IMR-90 (cell line): ENCODE data around the gene TNFRSF21. TPM values are rescaled to one million over a fixed set of nuclear protein-coding genes. Genes with fewer than 3 reads are reported as not detected.

Experiments used
- ATAC-seq: fragments of 200-7000 bp; cut with Tn5 transposase; 2 replicates; pipeline ENCODE4 v1.9.1; 2020; ENCODE audit warnings: low read depth, mild to moderate bottlenecking, moderate library complexity
- BruUV-seq: library from RNA; stranded (reverse); fragments of 400-500 nt; replicated peaks from 2 replicates; lab custom pipeline; 2021; lab: Mats Ljungman, UMichigan
- CTCF ChIA-PET: fragments of 300-600 bp; formaldehyde crosslinking; extraction: SDS; loops from one replicate; lab custom pipeline; 2021; ENCODE audit warnings: antibody characterized with exemption; lab: Yijun Ruan, JAX
- POLR2A ChIA-PET: fragments of 300-600 bp; sonication (Branson Sonifier 250); formaldehyde crosslinking; loops from one replicate; lab custom pipeline; 2022; ENCODE audit warnings: antibody characterized with exemption; ENCODE audit not compliant: unreplicated experiment; lab: Charles Lee
- DNase-seq: peaks from one replicate; pipeline ENCODE4 v3.0.0; 2013
- H2AFZ ChIP-seq: replicated peaks from 2 replicates; pipeline ENCODE3; 2013; ENCODE audit warnings: low read length, mild to moderate bottlenecking; ENCODE audit not compliant: poor library complexity
- H2AK5ac ChIP-seq: 2 replicates; pipeline ENCODE4 v1.6.1; 2013; ENCODE audit warnings: low read depth, low read length, inconsistent platforms
- H2AK9ac ChIP-seq: replicated peaks from 2 replicates; pipeline ENCODE3; 2013; ENCODE audit warnings: mild to moderate bottlenecking, low read depth, low read length, moderate library complexity; ENCODE audit not compliant: poor library complexity
- H2BK120ac ChIP-seq: 2 replicates; pipeline ENCODE4 v1.6.1; 2013; ENCODE audit warnings: low read depth, low read length, inconsistent platforms
- H2BK15ac ChIP-seq: 3 replicates; pipeline ENCODE4 v1.6.1; 2013; ENCODE audit warnings: low read depth, low read length, inconsistent platforms
- H2BK20ac ChIP-seq: 2 replicates; pipeline ENCODE4 v1.6.1; 2013; ENCODE audit warnings: low read depth, mild to moderate bottlenecking, inconsistent platforms, low read length, moderate library complexity
- H2BK5ac ChIP-seq: 2 replicates; pipeline ENCODE4 v1.6.1; 2013; ENCODE audit warnings: mild to moderate bottlenecking, low read depth, low read length, inconsistent platforms; ENCODE audit not compliant: poor library complexity, severe bottlenecking
- H3K14ac ChIP-seq: replicated peaks from 2 replicates; pipeline ENCODE4 v1.6.1; 2013; ENCODE audit warnings: low read depth, low read length, inconsistent platforms
- H3K18ac ChIP-seq: 2 replicates; pipeline ENCODE4 v1.6.1; 2013; ENCODE audit warnings: low read depth, low read length, control low read depth
- H3K23ac ChIP-seq: 2 replicates; pipeline ENCODE4 v1.6.1; 2013; ENCODE audit warnings: low read depth, low read length, inconsistent platforms
- H3K27ac ChIP-seq: 2 replicates; pipeline ENCODE4 v1.5.1; 2013; ENCODE audit warnings: mild to moderate bottlenecking, control low read depth, low read length; ENCODE audit not compliant: insufficient read depth
- H3K27me3 ChIP-seq: 2 replicates; pipeline ENCODE4 v1.6.1; 2013; ENCODE audit warnings: low read length; ENCODE audit not compliant: control insufficient read depth, insufficient read depth
- H3K36me3 ChIP-seq: 2 replicates; pipeline ENCODE4 v1.6.1; 2013; ENCODE audit warnings: low read length, mixed read lengths; ENCODE audit not compliant: control insufficient read depth, insufficient read depth
- H3K4ac ChIP-seq: 2 replicates; pipeline ENCODE4 v1.6.1; 2013; ENCODE audit warnings: low read depth, low read length, inconsistent platforms
- H3K4me1 ChIP-seq: 2 replicates; pipeline ENCODE4 v1.6.1; 2013; ENCODE audit warnings: low read length, mixed read lengths; ENCODE audit not compliant: control insufficient read depth, insufficient read depth
- H3K4me2 ChIP-seq: 2 replicates; pipeline ENCODE4 v1.6.1; 2013; ENCODE audit warnings: low read depth, mild to moderate bottlenecking, control low read depth, low read length, moderate library complexity
- H3K4me3 ChIP-seq: 2 replicates; pipeline ENCODE4 v1.5.1; 2013; ENCODE audit warnings: low read depth, mild to moderate bottlenecking, control low read depth, low read length, moderate library complexity; ENCODE audit not compliant: insufficient read depth
- H3K56ac ChIP-seq: 2 replicates; pipeline ENCODE4 v1.6.1; 2013; ENCODE audit warnings: low read length, inconsistent platforms; ENCODE audit not compliant: insufficient read depth; ENCODE audit errors: extremely low read depth
- H3K79me1 ChIP-seq, 2 experiments: 2 replicates each; pipeline ENCODE4 v1.6.1; 2013; ENCODE audit warnings: low read length in 2 of 2, inconsistent platforms in 1 of 2, low read depth in 1 of 2
- H3K9ac ChIP-seq: 2 replicates; pipeline ENCODE4 v1.6.1; 2013; ENCODE audit warnings: low read depth, low read length, control low read depth
- H3K9me1 ChIP-seq: 2 replicates; pipeline ENCODE4 v1.6.1; 2013; ENCODE audit warnings: low read length, inconsistent platforms; ENCODE audit not compliant: insufficient read depth
- H3K9me3 ChIP-seq: 2 replicates; pipeline ENCODE4 v1.6.1; 2013; ENCODE audit warnings: low read length; ENCODE audit not compliant: control insufficient read depth, insufficient read depth
- H4K20me1 ChIP-seq: 2 replicates; pipeline ENCODE4 v1.6.1; 2013; ENCODE audit warnings: low read length, inconsistent platforms; ENCODE audit not compliant: insufficient read depth
- H4K5ac ChIP-seq: 2 replicates; pipeline ENCODE4 v1.6.1; 2013; ENCODE audit warnings: mild to moderate bottlenecking, low read depth, low read length, control low read depth
- H4K8ac ChIP-seq, 2 experiments: 2 replicates each; pipeline ENCODE4 v1.6.1; 2013; ENCODE audit warnings: low read depth in 2 of 2, low read length in 2 of 2, control low read depth in 1 of 2, inconsistent platforms in 1 of 2
- H4K91ac ChIP-seq: 2 replicates; pipeline ENCODE4 v1.6.1; 2013; ENCODE audit warnings: low read depth, low read length, inconsistent platforms; ENCODE audit not compliant: insufficient read depth
- BHLHE40 ChIP-seq: fragments of 150-350 bp; IDR thresholded peaks from 2 replicates; pipeline ENCODE4 v1.6.1; 2016; ENCODE audit warnings: mild to moderate bottlenecking, low read depth, low read length
- CEBPB ChIP-seq: IDR thresholded peaks from 2 replicates; pipeline ENCODE4 v1.6.1; 2012; ENCODE audit warnings: low read depth, low read length, improper control_type of control experiment
- CTCF ChIP-seq: conservative IDR thresholded peaks from 2 replicates; pipeline ENCODE4 v1.5.1; 2012; ENCODE audit warnings: mild to moderate bottlenecking, low read depth, low read length, improper control_type of control experiment
- FOS ChIP-seq: fragments of 150-350 bp; IDR thresholded peaks from 2 replicates; pipeline ENCODE4 v1.6.1; 2016; ENCODE audit warnings: low read depth, low read length
- MAZ ChIP-seq: IDR thresholded peaks from 2 replicates; pipeline ENCODE4 v1.6.1; 2012; ENCODE audit warnings: low read depth, mild to moderate bottlenecking, low read length, improper control_type of control experiment, moderate library complexity, borderline replicate concordance
- MXI1 ChIP-seq: IDR thresholded peaks from 2 replicates; pipeline ENCODE4 v1.6.1; 2012; ENCODE audit warnings: low read depth, mild to moderate bottlenecking, low read length, moderate library complexity, borderline replicate concordance
- POLR2A ChIP-seq: IDR thresholded peaks from 2 replicates; pipeline ENCODE4 v1.6.1; 2012; ENCODE audit warnings: mild to moderate bottlenecking, low read depth, low read length
- RAD21 ChIP-seq: IDR thresholded peaks from 2 replicates; pipeline ENCODE4 v1.6.1; 2012; ENCODE audit warnings: low read length, improper control_type of control experiment
- RCOR1 ChIP-seq: IDR thresholded peaks from 2 replicates; pipeline ENCODE4 v1.6.1; 2012; ENCODE audit warnings: mild to moderate bottlenecking, low read length, improper control_type of control experiment; ENCODE audit not compliant: insufficient replicate concordance
- SMC3 ChIP-seq: fragments of 150-350 bp; IDR thresholded peaks from 2 replicates; pipeline ENCODE4 v1.6.1; 2016; ENCODE audit warnings: low read depth, mild to moderate bottlenecking, antibody characterized with exemption, low read length, moderate library complexity
- USF2 ChIP-seq: fragments of 150-350 bp; IDR thresholded peaks from 2 replicates; pipeline ENCODE4 v1.6.1; 2017; ENCODE audit warnings: mild to moderate bottlenecking, antibody characterized with exemption, low read length, low read depth
- WGBS, 2 experiments: methylation state at CpG; one replicate each; pipeline versions ENCODE4 v1.1.5 to v1.1.7; 2013; ENCODE audit warnings: missing lambda C conversion rate in 2 of 2; ENCODE audit not compliant: insufficient read length in 1 of 2; ENCODE audit errors: extremely low coverage in 2 of 2; 5-methylcytosine and 5-hydroxymethylcytosine counted together
- dilution Hi-C: fragments of 300-500 bp; cut with HindIII; formaldehyde crosslinking; loops from one replicate; pipeline ENCODE4 v1.14.3; 2018; ENCODE audit warnings: low sequenced_read_pairs; ENCODE audit not compliant: unreplicated experiment
- in situ Hi-C: fragments of 300-500 bp; cut with MboI; formaldehyde crosslinking; loops from 3 replicates; pipeline ENCODE4 v1.14.3; 2019; ENCODE audit warnings: low sequenced_read_pairs, inconsistent platforms, mixed read lengths
- intact Hi-C: fragments of 100-400 bp; cut with micrococcal nuclease; formaldehyde crosslinking; loops from 2 replicates; pipeline ENCODE4 v1.10.0; 2022
- polyA plus RNA-seq, 3 experiments: library from polyadenylated mRNA; depleted of rRNA; stranded (reverse); fragments of >200 nt; gene quantifications; 2 replicates each; pipeline ENCODE4 v1.2.3, GENCODE V29; 2012; ENCODE audit warnings: low replicate concordance in 1 of 3
- total RNA-seq: library from RNA; depleted of rRNA; stranded (reverse); fragments of >200 nt; gene quantifications from 2 replicates; pipeline ENCODE4 v1.2.3, GENCODE V29; 2012
- TF ChIP-seq, protein P1 (sequence below): fragments of 150-350 bp; IDR thresholded peaks from 2 replicates; pipeline ENCODE4 v1.6.1; 2016; ENCODE audit warnings: low read depth, mild to moderate bottlenecking, low read length, moderate library complexity, borderline replicate concordance

The TNFRSF21 gene
- total and polyA plus RNA-seq, 2 of the 4 experiments (the other 2 are of a cell fraction), result 2.9 to 6.9 TPM

DNA sequence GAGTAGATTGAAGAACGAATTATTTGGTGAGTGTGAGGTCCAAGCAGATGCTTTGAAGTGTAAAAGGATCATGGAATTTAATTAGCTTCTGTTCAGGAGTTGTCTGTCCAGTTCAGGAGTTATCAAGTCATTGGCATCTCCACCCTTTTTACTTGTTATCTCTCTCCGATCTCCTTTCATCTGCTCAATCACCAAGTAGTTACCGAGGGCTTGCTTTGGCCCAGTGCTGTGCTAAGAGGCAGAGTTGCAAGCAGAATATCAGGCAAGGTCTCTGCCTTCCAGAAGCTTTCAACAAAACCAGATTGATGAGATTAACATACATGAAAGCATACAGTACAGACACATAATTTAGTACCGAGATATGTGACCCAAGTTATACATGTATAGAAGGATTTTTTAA is 10.2 kb upstream of the TNFRSF21 start:
- no peak overlapping the region for H4K8ac ChIP-seq
- H2AK9ac ChIP-seq, result no peak overlapping the region
- no peaks in the 10 kb centered on the region for H3K9me3 ChIP-seq
- TF ChIP-seq MAZ (no peak), BHLHE40 (no peak), SMC3 (no peak), FOS (no peak), POLR2A (no peak), MXI1 (no peak), CEBPB (no peak), RAD21 (no peak), USF2 (no peak), RCOR1 (no peak), CTCF (no peak)
- TF ChIP-seq, protein P1, sequence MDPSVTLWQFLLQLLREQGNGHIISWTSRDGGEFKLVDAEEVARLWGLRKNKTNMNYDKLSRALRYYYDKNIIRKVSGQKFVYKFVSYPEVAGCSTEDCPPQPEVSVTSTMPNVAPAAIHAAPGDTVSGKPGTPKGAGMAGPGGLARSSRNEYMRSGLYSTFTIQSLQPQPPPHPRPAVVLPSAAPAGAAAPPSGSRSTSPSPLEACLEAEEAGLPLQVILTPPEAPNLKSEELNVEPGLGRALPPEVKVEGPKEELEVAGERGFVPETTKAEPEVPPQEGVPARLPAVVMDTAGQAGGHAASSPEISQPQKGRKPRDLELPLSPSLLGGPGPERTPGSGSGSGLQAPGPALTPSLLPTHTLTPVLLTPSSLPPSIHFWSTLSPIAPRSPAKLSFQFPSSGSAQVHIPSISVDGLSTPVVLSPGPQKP, result no peak
- H3K36me3 ChIP-seq, result no peaks in the 10 kb centered on the region
- H2BK5ac ChIP-seq, result no peak overlapping the region
- H2BK15ac ChIP-seq, result no peak overlapping the region
- WGBS, 2 experiments, result 100% methylated on average over 1 of the region's 4 CpGs; no CpG with 5 or more reads in 1 of the 2 experiments
- no peak for DNase-seq
- ChIA-PET CTCF (interaction anchor here (1.8 kb wide), 1 partner anchor 10 kb away, joined by 4 read pairs; the partner anchor contains the start of gene TNFRSF21), POLR2A (no interaction called here)
- no peaks in the 10 kb centered on the region for H3K9me1 ChIP-seq
- no peak for ATAC-seq
- H3K4me1 ChIP-seq, result no peaks in the 10 kb centered on the region
- no peak overlapping the region for H2AK5ac ChIP-seq
- H3K56ac ChIP-seq, result no peak overlapping the region
- no peak overlapping the region for H3K14ac ChIP-seq
- H3K27ac ChIP-seq, result no peak overlapping the region
- H3K79me1 ChIP-seq, result no peaks in the 10 kb centered on the region
- no peak overlapping the region for H4K5ac ChIP-seq
- peaks cover 2% of the 10 kb centered on the region; the same call in 1 of the 2 replicates for H3K27me3 ChIP-seq
- no peak overlapping the region for H2BK120ac ChIP-seq
- no peak overlapping the region for H3K4me2 ChIP-seq
- no peaks in the 10 kb centered on the region for H4K20me1 ChIP-seq
- no peak overlapping the region for H3K23ac ChIP-seq
- H3K18ac ChIP-seq, result no peak overlapping the region
- no peak overlapping the region for H3K9ac ChIP-seq
- BruUV-seq, result no TSS peak
- dilution Hi-C loops (no loop called here), intact Hi-C loops (no loop called here), in situ Hi-C loops (loop anchor here (25.0 kb wide), 1 partner anchor 483 kb away; no protein-coding TSS in a partner anchor)
- no peak overlapping the region for H2AFZ ChIP-seq
- no peak overlapping the region for H3K4me3 ChIP-seq
- H2BK20ac ChIP-seq, result no peak overlapping the region
- no peak overlapping the region for H3K4ac ChIP-seq
- H4K91ac ChIP-seq, result no peak overlapping the region
